Measurements from ENCODE around the gene GAS2. TPM values are rescaled to one million over a fixed set of nuclear protein-coding genes. Genes with fewer than 3 reads are reported as not detected.

GAS2 gene
- total RNA-seq, 2 experiments from 2014 or later: 1.3 to 2.0 TPM

DNA sequence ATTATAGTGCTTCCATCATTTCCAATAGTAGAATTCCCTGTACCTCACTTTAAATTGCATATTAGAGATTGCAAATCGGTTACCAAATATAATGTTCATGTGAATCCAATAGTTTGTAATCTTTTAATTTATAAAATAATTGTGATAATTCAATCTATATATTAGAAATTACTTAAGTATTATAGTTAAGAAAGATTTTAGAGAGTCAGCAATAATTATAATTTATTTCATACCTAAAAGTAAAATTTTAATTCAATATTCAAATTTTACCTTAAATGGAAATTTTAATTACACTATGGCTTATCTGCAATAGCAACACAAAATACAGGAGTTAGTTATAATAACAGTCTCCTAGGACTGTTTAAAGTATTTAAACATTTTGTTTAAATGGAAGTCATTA, 180.3 kb downstream of the GAS2 start:
- Mint-ChIP-seq H3K4me3 (no peak overlapping the region), H3K27me3 (no peaks in the 10 kb centered on the region), H3K36me3 (no peaks in the 10 kb centered on the region), H3K9me3 (ENCODE audit: low read depth) (no peaks in the 10 kb centered on the region), H3K4me1 (no peaks in the 10 kb centered on the region), H3K27ac (no peak overlapping the region)
- CTCF ChIA-PET: no interaction called here
- ATAC-seq (no peak), DNase-seq (no peak)

DNA sequence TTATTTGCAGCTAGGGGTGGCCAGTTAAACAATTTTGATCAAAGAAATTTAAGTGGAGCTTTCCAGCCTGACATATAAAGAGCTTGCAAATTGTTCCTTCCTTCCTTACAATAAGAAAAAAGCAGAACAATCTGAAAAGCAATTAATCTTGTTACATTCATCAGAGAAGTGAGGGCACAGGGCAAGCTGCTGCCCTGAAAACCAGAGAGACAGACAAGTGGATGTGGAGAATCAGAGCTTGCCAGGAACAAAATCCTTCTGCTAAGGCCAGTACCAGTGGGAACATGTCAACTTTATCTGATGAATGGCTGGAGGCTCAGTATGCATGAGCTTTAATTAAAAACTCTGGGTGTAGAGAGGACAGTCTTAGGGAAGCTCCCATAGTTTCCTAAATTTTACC, 185.1 kb downstream of the GAS2 start:
- CTCF ChIA-PET: no interaction called here
- ATAC-seq (no peak), DNase-seq (no peak)
- Mint-ChIP-seq H3K4me1 (no peaks in the 10 kb centered on the region), H3K27ac (no peak overlapping the region), H3K9me3 (ENCODE audit: low read depth) (no peaks in the 10 kb centered on the region), H3K36me3 (no peaks in the 10 kb centered on the region), H3K4me3 (no peak overlapping the region), H3K27me3 (no peaks in the 10 kb centered on the region)

DNA sequence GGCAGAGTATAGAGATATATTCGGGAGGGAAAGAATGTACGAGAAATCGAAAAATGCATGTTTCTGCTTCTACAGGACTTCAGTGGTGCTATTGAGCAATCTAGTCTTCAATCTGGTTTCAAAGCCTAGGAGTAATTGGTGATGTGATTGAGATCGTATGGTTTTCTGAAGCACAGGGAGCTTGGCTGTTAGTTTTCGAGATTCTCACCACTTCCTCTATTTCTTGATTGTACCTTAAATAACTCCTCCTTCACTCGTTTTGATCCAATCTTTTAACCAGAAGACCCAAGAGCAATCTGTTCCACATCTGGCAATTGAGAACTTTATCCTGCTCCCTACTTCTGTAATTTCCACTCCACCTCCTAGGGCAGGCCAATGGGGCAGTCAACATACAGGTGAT, 193.3 kb downstream of the GAS2 start:
- H3K27ac Mint-ChIP-seq: no peak overlapping the region
- CTCF ChIA-PET: no interaction called here
- ATAC-seq (no peak), DNase-seq (no peak)
- H3K4me1 Mint-ChIP-seq: no peaks in the 10 kb centered on the region
- H3K4me3 Mint-ChIP-seq: no peak overlapping the region
- H3K36me3 Mint-ChIP-seq: no peaks in the 10 kb centered on the region
- no peaks in the 10 kb centered on the region for H3K9me3 Mint-ChIP-seq (ENCODE audit: low read depth)
- H3K27me3 Mint-ChIP-seq: no peaks in the 10 kb centered on the region

DNA sequence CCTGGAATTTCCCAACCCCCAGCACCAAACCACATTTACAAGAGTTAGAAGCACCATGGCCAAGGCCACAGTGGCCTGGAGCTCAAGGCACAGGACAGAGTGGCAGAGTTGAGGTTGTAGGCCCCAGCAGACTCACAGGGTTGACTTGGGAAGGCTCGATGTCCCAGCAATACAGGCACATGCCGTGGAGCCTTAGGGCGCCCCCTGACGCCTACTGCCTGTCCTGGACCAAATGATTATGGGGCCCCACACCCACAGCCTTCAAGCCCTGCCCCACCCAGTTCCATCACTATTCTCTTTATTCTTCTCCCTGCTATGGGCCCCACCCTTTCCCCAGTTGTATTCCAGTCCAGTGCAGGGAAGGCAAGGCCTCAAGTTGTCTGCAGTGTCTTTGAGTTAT, 193.8 kb downstream of the GAS2 start, which contains the start of gene CCDC179:
Gene CCDC179, minus strand, starts transcription at position 234 of the 400 bp plus-strand sequence. Its CDS starts 53 bp downstream, at position 181.
- H3K4me3 Mint-ChIP-seq: no peak within 1 kb of the TSS
- no peaks in the 10 kb centered on the region for H3K9me3 Mint-ChIP-seq (ENCODE audit: low read depth)
- H3K4me1 Mint-ChIP-seq: no peaks in the 10 kb centered on the region
- H3K27ac Mint-ChIP-seq: no peak within 1 kb of the TSS
- no peak for DNase-seq
- ATAC-seq: no peak
- H3K36me3 Mint-ChIP-seq: no peaks in the 10 kb centered on the region
- no peaks in the 10 kb centered on the region for H3K27me3 Mint-ChIP-seq
- CTCF ChIA-PET: no interaction called here

Other genes with a start within 250 kb of the GAS2 start
- gene FANCF, start 40.8 kb upstream of the GAS2 start, total RNA-seq: 10 to 100 TPM; 15.6 to 18.0 TPM
- gene SVIP, start 163.2 kb downstream of the GAS2 start, total RNA-seq: 10 to 100 TPM; 26.1 to 38.4 TPM
- not detected for gene CCDC179, start 193.9 kb downstream of the GAS2 start, total RNA-seq